GM12891 (cell line): ENCODE data around the gene VAV3.

Source experiments
- POLR2A ChIP-seq: IDR thresholded peaks from 2 replicates; pipeline ENCODE4 v1.6.1; 2011; ENCODE audit warnings: low read depth, low read length, control low read depth
- POLR2AphosphoS5 ChIP-seq: IDR thresholded peaks from 2 replicates; pipeline ENCODE4 v1.6.1; 2011; ENCODE audit warnings: low read depth, low read length, control low read depth
- POU2F2 ChIP-seq: IDR thresholded peaks from 2 replicates; pipeline ENCODE4 v1.6.1; 2011; ENCODE audit warnings: low read depth, mild to moderate bottlenecking, control low read depth, low read length, moderate library complexity
- TAF1 ChIP-seq: IDR thresholded peaks from 2 replicates; pipeline ENCODE4 v1.6.1; 2011; ENCODE audit warnings: low read depth, low read length, control low read depth

- no peak for TF ChIP-seq TAF1
- no peak for TF ChIP-seq POLR2A
- TF ChIP-seq POLR2AphosphoS5 = no peak
- TF ChIP-seq POU2F2 = no peak
Measured at GRCh38 chr1:107748531-107748930, 216.4 kb downstream of the VAV3 start.
